ENCODE data around the gene BCAS1.
A peak's percentile ranks its signal among the peaks of the same experiment; 100 is the strongest.
"Not testable (repeated sequence)": the region's sequence is repeated elsewhere in the genome, so short reads cannot be mapped to it uniquely, and the experiment has no call there.

Gene BCAS1

DNA sequence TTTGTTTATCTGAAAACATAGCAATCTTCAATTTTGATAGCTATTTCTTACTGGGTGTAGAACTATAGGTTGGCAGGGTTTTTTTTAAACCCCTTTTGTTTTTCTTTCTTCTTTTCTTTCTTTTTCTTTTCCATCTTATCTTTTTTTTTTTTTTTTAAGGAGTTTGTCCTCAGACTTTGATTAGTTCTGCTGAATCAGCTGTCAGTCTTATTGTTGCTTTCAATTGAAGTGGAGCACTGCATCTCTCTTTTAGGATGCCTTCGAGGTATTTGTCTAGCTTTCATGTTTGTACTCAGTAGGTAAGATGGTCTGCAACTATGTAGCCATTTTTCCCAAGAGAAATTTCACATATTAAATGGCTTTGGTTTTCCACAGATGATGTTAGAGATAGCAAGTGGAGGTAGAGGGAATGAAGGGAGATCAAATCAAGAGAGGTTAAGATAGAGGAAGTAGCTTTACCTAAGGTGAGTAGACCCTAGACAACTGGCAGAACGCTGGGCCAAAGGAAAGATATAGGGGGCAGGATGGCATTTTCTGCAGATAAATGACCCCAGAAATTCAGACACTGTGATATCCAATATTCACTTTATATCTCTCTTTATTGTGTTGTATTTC, 137.1 kb downstream of the BCAS1 start:
- DNase-seq (ENCODE audit: insufficient read length, low spot score) (no peak), FAIRE-seq (no peak)

DNA sequence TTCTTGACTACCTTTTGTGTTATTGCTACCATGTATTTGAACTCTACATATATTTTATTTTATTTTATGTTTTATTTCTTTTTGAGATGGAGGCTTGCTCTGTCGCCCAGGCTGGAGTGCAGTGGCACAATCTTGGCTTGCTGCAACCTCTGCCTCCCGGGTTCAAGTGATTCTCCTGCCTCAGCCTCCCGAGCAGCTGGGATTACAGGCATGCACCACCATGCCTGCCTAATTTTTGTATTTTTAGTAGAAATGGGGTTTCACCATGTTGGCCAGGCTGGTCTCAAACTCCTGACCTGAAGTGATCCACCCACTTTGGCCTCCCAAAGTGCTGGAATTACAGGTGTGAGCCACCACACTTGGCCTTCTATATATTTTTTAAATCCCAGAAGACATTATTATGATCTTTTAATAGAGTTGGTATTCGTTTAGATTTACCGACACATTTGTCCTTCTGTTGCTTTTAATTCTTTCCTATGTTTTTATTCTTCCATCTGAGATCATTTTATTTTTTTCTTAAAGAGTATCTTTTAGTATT, 137.7 kb downstream of the BCAS1 start:
- not testable (repeated sequence) for DNase-seq (ENCODE audit: insufficient read length, low spot score)

GRCh38 chr20:53931597-53931996, 138.8 kb downstream of the BCAS1 start:
- FAIRE-seq (peak; percentile 66), DNase-seq (ENCODE audit: insufficient read length, low spot score) (no peak)

More for the DNA sequence above, 137.7 kb downstream of the BCAS1 start:
- FAIRE-seq = not testable (repeated sequence)

DNA sequence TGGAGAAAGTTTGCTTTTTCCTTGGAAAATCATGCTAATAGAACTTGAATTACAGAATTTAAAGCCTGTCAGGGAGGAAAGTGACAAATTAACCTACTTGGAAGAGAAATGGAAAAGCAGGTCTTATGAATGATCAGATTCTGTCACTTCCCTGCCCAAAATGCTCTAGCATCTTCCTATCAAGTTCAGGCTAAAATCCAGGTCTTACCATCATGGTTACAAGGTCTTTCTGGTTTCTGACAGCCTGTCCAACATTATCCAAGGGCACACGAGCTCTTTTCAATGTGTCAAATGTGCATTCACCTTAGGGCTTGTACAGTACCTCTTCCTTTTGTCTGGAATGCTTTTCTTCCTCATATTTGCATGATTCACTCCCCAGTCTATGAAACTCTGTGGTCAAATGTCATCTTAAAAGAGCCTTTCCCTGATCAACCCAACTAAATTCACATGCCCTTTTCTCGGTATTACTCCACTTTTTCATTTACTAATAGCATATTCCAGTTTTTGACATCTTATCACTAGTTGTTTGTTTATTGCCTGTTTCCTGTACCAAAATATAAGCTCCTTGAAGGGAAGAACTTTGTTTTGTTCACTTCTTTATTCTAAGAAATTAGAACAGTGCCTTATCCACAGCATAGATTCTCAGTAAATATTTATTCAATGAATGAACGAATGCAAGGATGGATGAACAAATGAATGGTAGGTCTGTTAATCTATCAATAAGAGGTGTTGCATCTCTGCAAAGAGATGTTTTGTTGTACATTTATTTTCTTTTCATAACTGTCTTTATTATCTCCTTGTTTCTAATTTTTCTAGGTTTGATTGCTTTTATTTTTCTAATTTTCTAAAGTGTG, 139.5 kb downstream of the BCAS1 start:
- DNase-seq (ENCODE audit: insufficient read length, low spot score) (no peak), FAIRE-seq (peak; percentile 47)

DNA sequence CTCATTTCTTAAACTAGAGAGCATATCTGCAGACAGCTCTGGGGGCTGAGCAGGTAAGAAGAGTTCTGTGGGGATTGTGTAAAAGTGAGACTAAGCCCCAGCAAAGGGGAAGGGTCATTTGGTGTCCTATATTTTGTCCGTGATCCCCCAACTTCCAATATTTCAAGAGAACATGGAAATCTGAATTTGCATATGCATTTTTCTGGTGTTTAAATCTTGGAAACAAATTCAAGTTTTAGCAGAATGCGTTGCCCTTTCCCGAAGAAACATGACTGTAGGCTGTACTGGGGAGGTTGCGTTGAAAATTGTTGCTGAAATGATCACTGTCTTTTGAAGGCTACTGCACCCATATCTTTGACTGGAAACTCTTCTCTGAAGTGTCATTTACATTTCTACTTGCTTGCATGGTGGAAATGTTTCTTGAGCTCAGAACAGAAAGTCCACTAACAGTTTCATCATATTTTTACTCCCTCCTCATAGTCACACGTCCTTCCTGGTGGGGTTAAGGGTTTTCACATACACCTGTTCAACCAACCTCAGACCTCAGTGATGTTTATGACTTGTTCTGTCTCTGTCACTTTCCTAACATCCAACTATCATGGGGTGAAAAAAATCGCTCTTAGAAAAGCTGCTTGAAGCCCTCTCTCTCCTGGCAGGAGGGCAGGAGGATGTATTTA, 140.3 kb downstream of the BCAS1 start:
- no peak for DNase-seq (ENCODE audit: insufficient read length, low spot score)
- FAIRE-seq = peak; percentile 97

- DNase-seq (ENCODE audit: insufficient read length, low spot score) = no peak
- FAIRE-seq = peak; percentile 37
These were observed 141.0 kb downstream of the BCAS1 start for GRCh38 chr20:53929399-53929798.

- DNase-seq (ENCODE audit: insufficient read length, low spot score) (no peak), FAIRE-seq (no peak)
These were observed 142.4 kb downstream of the BCAS1 start for GRCh38 chr20:53927990-53928389.

- DNase-seq (ENCODE audit: insufficient read length, low spot score) = no peak
- FAIRE-seq = peak; percentile 98
These were observed 143.9 kb downstream of the BCAS1 start for GRCh38 chr20:53926428-53927028.

DNA sequence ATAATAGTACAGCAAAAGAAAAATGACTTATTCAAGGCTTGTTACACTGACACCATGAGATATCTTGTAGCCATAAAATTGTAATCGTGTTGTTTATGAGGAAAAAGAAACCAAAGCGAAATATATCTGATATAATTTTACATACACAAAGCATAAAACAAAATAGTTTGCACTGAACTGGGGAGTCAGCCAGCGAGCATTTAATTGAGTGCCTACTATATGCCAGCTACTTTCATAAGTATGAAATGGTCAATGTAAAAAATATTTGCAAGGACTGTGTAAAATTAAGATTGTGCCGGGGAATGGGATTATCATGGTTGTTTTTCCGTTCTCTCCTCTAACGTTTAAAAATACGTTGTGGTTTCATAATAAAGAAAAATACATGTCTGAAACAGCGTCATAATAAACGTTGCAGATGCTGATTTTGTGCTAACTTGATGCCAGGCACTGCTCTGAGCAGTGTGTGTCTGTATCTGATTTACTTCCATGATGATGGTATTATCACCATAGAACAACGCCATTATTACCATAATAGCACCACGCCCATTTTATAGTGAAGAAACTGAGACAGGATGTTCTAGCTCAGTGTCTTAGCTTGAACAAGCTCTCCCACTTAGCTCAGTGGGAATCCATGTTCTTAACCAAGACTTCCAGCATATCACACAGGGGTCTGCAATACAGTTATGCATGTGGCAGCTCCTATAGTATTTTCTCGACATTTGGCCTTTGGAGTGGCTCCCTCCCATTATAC, 144.6 kb downstream of the BCAS1 start:
- peak; percentile 33 for FAIRE-seq
- no peak for DNase-seq (ENCODE audit: insufficient read length, low spot score)

DNA sequence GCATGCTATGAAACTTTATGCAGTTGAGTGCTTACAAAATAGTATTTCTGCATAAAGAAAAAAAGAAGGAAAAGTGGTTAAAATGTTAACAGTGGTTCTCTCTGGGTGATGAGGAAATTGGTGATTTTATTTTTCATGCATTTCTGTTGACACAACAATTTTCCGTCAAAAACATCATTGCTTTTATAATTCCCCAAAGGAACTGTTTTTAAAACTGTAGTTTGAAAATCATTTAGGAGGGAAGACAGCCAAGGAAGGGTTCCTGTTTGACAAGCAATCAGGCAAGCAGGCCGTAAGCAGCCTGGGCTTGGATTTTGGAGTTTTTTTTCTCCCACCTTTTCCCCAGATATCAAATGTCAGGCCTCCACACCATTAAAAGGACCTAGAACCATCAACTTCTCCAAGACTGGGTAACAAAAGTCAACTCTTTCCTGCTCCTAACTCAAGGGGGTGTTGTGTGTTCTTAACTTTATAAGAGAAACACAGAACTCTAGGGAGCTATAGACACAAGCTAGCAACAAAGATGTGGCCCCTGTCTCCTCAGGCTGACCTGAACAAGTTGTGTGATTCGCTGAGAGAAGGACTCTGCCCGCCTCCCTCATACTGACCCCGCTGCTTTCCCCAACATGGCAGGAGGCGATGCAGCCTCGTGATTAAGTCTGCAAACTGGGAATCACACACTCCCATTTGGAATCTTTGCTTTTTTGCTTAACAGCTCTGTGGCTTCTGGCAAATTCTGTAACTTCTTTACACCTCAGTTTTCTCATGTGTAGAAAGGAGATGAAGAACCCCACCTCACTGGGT, 146.6 kb downstream of the BCAS1 start:
- DNase-seq (ENCODE audit: insufficient read length, low spot score) = no peak

DNA sequence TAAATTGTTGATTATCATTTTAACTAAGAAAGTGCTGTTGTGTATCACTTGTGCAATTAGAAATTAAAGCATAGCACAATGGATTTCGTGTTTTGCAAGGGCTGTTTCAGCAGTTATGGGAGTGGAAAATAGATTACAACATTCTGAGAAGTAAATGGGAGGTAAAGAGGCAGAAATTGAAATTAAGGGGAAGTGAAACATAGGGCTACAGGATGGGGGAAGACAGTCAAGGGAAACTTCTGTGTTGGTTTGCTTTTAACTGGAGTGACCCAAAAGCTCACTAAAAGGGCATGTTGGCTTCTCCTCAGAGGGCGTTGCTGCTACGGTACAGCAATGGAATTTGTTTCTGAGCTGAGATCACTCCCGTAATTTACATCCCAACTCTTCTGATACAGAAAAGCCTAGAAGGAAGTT, 147.5 kb downstream of the BCAS1 start:
- DNase-seq (ENCODE audit: insufficient read length, low spot score) (no peak), FAIRE-seq (peak; percentile 95)

More for the DNA sequence above, 146.6 kb downstream of the BCAS1 start:
- peak; percentile 42 for FAIRE-seq

- DNase-seq (ENCODE audit: insufficient read length, low spot score) = no peak
- no peak for FAIRE-seq
These were observed 148.9 kb downstream of the BCAS1 start for GRCh38 chr20:53921443-53921973.

GRCh38 chr20:53920647-53921245, 149.6 kb downstream of the BCAS1 start:
- FAIRE-seq (no peak), DNase-seq (ENCODE audit: insufficient read length, low spot score) (no peak)

DNA sequence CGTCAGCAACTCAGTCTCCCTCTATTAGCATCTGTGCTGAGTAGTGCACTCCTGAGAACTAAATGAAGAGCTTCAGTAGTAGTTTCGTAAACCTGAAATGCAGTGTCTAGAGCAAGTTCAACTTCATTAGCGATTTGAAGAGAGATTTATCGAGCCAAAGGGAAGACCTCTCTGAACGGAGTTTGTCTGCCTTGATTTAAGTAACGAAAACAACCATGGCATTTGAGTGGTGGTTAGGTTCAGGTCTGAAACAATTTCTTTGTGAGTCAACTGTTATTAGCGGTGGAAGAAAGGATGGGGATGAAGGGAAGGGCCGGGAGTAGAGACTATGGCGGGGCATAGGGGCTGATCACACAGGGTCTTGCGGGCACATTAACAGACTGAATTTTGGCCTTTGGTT, 150.5 kb downstream of the BCAS1 start:
- DNase-seq (ENCODE audit: insufficient read length, low spot score) (no peak), FAIRE-seq (no peak)

DNA sequence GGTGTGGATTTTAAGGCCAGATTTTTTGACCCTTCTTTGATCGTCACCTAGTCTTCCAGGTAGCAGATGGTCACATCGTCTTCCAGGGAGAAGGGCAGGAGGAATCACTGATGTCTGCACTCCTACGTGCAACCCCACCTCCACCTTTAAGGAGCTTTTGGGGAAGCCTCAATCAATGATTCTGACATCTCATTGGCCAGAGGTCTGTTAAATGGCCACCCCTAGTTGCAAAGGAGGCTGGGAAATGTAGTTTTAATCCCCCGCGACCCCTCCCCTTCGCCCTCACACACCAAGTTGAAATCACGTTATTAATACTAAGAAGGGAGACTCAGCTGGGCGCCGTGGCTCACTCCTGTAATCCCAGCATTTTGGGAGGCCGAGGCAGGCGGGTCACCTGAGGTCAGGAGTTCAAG, 151.4 kb downstream of the BCAS1 start:
- no peak for DNase-seq (ENCODE audit: insufficient read length, low spot score)
- FAIRE-seq = peak; percentile 52

- DNase-seq (ENCODE audit: insufficient read length, low spot score) (no peak), FAIRE-seq (no peak)
These were observed 152.4 kb downstream of the BCAS1 start for GRCh38 chr20:53918020-53918311.

- FAIRE-seq (peak; percentile 87), DNase-seq (ENCODE audit: insufficient read length, low spot score) (no peak)
These were observed 153.0 kb downstream of the BCAS1 start for GRCh38 chr20:53917145-53918019.

DNA sequence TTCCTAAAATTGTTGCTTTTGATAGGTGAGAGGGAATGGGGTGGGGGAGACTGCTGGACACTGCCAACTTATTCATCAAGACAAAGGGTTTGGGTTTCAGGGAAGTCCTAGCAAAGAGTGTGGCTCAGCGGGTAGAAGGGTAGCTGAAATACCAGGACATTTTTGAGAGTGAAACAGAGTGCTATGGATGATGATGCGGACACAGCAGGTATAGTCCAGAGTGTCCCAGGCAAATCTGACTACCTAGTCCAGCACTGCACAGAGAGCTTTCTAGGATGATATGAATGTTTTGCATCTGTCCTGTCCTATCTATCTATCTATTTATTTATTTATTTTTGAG, 154.3 kb downstream of the BCAS1 start:
- no peak for FAIRE-seq
- no peak for DNase-seq (ENCODE audit: insufficient read length, low spot score)

All from GM19239 (cell line).